ENCODE measurements around the gene ANO10.
"Not testable (repeated sequence)": the region's sequence is repeated elsewhere in the genome, so short reads cannot be mapped to it uniquely, and the experiment has no call there.

The ANO10 gene

DNA sequence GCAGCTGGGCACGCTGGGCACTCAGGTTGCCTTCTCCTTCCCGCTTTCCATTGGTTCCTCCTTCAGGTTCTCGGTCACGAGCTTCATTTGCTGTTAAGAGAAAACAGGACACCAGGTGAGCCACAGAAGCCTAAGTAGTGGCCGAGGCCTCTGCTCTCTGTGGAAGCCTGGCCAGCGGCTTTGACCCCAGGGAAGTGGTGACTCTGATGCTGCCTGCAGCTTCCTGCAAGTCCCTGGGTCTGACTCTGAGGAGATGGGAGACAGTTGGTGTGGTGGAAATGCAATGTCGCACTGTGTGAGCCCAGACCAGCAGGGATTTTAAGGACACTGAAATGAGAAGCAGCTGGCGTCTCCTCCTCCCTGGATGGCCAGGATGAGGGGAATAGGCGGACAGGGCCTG lies 254.9 kb downstream of the ANO10 start:
- no peak for DNase-seq

DNA sequence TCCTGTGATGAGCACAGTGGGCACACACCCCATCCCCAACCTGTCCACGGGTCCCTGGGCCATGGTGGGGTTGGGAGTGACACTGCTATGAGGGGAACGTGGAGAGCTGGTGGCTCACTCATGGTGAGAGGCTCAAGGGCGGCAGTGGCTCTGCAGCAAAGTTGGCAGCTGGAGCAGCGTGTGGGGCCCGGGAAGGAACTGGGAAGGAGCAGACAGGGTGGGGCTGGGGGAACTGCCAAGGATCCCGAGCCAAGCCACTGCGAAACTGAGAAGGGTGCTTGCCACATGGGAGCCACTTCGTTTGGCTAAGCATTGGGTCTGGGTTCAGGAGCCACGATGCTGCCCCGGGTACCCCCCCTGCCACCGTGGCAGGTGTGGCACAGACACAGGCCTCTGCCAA lies 255.3 kb downstream of the ANO10 start:
- no peak for DNase-seq

DNA sequence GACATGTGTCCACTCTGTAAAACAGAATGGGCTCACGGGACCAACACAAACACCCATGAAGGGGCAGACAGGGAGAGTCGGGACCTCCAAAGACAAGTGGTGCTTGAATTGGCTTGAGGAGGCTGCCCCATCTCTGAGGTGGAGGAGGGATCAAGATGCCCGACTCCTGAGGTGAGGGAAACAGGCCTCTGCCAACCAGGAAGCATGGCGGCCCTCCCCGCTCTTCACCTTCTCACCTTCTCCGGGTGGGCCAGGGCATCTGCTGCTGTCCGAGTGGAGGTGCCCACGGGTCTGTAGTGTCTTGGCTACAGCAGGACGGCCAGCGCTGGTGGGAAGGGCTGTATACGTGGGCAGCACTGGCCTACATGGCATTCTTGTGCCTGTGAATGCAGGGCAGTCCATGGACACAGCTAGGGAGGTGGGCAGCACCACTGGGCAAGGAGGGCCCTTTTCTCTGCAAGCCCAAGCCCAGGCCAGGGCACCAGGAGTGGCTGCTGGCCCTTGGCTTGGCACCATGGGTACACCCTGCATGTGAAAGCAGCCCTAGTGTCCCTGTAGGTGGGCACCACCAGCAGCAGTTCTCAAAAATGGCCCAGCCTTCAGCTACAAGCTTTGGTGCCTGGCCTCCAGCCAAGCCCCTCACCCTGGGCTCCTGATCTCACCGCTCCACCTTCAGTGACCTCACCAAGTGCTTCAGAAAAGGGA lies 256.1 kb downstream of the ANO10 start:
- DNase-seq, result no peak

DNA sequence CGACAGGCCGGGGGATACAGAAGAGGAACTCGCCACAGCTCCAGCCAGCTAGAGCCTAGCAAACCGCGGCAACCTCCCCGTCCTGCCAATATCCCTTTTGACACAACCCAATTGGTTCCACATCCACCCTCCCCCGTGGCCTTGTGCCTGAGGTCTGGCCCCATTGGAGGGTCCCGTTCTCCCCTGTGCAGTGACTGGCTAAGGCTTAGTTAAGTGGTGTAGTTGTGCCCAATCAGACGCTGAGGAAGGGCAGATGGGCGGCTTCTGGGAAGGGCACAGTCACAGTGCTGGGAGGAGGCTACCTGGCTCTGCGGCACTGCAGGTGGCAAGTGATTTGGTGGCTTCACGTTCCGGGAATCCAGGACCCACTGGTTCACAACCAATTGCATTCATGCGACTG lies 256.9 kb downstream of the ANO10 start:
- no peak for DNase-seq

DNA sequence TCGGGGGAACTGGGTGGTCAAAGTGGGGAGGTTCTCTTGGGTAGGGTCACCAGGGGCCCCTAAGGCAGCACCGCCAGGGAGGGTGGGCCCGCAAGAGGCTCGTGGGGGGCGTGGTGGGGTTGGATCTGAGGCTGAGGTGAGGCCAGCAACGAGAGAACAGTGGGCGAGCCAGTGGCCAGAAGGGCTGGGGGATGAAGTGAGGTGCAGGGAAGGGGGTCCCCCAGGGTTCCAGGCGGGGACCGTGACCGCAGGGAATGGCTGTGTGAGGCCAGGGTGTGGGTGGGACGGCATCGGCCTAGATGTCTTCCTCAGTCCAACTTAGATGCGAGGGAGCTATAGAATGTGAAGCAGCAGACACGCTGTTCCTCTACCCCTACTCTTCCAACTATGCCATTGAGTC lies 257.3 kb downstream of the ANO10 start:
- no peak for DNase-seq

DNA sequence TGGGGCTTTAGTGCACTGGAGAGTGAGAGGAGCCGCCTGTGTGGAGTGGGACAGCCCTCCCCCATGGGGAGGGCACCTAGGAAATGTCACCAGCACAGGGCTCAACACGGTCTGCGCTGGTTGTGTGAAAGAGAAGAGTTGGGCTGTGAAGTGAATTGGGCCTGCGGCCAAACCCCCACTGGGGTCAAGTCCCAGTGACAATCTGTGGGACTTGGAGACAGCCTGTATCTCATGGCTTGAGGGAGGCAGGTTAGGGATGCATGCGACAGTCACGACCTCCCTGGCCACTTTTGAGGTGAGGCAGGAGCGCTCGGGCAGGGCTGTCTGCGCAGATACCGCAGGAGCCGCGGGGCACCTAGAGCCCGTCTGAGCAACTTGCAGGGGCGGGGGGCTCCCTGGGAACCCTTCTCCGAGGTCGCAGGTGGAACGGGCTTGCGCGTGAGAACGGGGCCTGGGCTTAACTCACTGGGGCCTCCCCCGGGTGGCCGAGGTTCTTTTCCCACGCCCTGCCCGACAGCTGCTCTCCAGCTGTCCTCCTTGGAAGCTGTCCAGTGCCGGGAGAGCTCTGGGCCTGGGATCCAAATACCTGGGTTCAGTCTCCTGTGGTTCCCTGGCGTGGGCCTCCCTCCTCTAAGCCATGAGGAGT lies 258.1 kb downstream of the ANO10 start:
- DNase-seq, result peak; percentile 69

DNA sequence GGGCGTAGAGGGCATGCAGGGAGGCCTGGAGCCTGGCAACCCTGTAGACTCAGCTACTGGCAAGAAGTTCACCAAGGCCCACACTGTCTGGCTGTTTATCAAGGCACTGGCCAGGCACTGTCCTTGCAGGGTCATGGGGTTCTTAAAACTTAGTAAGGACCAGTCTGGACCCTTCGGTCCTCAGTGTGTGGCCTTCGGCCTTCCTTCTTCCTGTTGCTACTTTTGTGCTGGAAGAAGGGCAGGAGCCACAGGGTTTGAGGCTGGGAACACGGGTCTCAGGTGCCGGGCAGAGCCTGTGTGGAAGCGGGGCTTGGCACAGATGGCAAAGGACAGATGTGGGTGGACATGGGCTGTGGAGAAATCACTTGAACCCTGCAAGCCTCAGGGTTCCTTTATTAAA lies 258.9 kb downstream of the ANO10 start:
- no peak for DNase-seq

DNA sequence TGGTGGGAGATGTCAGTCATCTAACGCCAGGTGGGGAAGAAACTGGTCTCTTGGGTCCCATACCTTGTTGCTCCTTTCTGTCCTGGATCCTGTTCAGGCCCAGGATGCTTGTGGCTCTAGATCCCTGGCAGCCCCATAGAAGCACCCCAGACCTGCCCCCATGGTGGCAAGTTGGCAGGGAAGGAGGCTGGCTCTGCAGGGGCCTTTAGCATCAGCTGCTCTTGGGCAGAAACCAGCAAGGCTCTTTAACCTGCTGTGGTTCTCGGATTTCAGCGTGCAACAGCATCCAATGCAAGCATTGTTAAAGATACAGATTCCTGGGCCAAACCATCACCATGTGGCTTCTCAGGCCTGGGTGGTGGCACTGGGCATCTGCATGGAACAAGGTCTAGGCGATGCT lies 259.6 kb downstream of the ANO10 start:
- DNase-seq, result no peak

DNA sequence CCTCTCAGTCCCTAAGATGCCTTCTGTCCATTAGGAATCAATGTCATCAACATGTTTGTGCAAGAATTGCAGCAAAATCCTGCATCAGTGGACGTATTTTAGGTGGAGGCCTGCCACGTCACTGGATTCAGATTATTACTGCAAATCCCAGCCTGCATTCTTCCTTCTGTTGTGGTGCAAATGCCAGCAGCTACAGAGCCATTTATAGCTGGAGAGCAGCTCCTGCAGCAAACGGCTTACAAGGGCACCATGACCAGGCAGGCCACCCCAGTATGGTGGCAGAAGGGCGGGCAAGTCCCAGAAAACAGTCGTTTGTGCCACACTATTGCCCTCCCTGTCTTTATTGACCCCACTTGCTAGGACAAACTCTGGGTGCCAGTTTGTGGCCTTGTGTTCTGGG lies 260.7 kb downstream of the ANO10 start:
- DNase-seq, result no peak

DNA sequence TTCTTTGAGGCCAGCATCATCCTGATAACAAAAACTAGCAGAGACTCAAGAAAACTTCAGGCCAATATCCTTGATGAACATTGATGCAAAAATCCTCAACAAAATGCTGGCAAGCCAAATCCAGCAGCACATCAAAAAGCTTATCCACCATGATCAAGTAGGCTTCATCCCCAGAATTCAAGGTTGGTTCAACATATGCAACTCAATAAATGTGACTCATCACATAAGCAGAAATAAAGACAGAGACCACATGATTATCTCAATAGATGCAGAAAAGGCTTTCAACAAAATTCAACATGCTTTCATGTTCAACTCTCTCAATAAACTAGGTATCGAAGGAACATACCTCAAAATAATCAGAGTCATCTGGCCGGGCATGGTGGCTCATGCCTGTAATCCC lies 265.8 kb downstream of the ANO10 start:
- DNase-seq, result not testable (repeated sequence)

DNA sequence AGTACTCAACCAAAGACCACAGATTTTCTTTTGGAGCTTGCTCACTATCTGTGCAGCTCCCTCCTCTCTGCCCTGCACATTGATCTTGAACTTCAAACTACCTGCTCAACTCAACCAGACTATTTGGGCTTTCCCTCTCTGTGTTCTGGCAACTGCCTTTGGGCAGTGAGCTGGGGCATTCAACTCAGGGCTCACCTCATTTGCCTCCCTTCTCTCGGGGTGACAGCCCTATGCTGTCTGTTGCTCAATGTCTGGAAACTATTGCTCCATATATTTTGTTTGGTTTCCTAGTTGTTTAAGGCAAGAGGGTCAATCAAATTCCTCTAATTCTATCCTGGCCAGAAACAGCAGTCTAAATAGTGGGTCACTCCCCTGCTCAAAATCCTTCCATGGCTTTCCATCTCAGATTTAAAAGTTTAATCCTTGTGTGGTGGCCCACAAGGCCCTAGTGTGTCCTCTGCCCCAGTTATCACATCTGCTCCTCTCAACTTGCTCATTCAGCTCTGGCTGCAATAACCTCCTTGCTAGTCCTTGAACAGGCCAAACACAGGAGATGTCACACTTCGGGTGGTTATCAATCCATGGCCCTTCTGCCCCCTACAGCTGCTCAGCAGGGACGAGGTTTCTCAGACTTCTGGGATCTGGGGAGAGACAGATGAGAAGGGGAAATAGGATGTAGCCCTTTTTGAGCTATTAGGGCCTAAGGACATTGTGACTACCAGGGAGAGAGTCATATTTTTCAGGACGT lies 267.7 kb downstream of the ANO10 start:
- DNase-seq, result no peak

DNA sequence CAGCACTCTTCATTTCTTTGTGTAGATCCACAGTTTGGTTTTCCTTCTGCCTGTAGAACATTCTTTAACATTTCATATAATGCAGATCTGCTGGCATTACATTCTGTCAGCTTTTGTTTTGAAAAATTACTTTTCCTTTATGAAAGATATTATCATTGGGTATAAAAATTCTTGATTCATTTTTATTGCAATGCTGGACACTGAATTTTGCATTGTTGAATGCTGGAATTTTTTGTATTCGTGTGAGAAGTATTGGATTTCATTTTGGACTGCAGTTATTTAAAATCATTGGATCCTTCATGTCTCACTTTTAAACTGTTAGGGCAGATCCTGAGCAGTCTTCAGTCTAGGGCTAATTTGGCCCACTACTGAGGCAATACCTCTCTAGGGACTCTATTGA lies 268.4 kb downstream of the ANO10 start:
- DNase-seq, result no peak

DNA sequence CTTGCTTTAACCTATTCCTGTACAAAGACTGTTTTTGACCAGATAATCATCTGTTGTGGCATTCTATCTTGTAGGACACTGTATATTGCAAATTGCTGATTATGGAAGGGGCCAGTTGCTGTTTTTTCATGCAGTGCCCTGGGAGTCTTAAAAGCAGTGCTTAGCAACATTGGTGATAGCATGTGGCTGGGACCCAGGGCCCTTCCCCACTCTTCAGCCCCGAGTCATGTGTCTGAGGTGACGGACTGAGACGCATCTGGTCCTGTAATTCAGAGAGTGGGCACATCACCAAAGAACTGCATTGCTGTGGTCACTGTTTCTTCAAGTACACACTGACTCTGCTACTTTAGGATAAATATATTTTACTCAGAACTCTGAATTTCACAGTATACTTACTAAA lies 272.1 kb downstream of the ANO10 start:
- no peak for DNase-seq

DNA sequence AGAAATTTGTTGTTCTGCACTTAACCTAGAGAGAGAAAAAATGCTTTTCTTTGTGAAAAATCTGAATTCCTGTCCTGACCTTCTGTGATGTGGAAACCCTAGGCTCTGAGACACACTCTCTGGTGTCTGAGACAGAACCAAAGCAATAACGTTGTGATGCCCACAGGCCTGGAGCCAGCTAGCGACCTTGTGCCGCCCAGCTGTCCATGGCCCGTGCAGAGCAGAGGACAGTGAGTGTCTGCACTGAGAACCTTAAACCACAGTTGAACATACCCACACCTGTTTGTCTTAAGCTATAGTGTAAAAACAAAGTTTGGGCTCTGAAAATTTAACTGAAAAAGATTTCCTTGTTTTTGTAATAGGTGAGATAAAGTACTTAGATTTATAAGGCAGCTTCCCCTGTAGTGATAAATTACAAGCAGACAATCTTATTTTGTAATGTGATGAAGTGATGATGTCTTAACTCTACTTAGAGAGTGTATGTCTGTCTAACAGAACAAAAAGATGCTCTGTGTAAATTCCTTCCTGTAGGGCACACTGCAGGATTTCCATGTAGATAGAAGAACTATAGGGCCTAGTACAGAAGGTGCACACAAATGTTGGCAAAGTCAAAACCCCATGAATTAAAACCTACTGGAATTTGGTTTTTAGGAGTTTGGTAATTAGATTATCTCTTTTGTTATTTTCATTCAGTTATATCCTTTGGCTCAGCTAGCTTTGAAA lies 272.8 kb downstream of the ANO10 start:
- DNase-seq, result no peak

DNA sequence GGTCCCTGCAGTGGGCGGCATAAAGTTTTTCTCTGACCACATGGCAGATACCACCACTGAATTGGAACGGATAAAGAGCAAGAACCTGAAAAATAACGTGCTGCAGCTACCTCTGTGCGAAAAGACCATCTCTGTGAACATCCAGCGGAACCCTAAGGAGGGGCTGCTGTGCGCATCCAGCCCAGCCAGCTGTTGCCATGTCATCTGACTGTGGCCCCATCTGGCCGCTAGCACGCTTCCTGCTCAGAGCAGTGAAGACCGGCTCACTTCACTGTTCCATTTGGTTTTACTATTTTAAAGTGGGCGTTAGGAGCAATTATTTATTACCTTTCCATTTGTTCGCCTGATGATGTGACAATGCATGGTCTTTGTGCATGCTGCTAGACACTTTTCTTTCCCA lies 273.5 kb downstream of the ANO10 start:
- DNase-seq, result no peak

DNA sequence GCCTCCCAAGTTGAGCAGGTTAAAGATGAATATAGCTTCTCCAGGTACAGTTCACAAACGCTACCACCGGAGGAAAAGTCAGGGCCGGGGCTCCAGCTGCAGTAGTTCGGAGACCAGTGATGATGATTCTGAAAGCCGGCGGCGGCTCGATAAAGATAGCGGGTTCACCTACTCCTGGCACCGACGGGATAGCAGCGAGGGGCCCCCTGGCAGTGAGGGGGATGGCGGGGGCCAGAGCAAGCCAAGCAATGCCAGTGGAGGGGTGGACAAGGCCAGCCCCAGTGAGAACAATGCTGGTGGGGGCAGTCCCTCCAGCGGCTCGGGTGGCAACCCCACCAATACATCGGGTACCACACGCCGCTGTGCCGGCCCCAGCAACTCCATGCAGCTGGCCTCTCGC lies 274.0 kb downstream of the ANO10 start:
- no peak for DNase-seq

DNA sequence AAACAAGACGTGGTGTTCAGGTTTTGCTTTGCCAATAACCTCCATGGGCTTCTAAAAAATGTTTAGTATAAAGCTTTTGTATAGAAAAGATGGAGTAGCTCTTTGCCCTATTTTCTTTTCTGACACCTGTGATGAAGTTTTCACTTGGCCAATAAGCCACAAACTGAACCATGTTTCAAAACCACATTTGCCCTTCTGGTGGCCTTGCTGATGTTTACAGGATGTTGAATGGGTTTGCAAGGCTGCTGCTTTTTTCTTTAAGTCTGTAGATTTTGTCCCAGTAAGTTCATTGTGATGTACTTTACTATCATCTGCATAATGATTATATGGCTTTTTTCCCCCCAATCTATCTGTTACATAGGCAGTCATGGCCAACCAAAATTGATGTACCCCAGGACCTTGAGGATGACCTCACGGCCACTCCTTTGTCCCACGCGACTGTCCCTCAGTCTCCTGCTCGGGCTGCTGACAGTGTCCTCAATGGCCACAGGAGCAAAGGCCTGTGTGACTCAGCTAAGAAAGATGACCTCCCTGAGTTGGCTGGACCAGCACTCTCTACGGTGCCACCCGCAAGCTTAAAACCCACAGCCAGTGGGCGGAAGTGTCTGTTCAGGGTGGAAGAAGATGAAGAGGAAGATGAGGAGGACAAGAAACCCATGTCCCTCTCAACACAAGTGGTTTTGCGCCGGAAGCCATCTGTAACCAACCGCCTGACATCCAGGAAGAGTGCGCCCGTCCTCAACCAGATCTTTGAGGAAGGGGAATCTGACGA lies 274.6 kb downstream of the ANO10 start:
- no peak for DNase-seq

DNA sequence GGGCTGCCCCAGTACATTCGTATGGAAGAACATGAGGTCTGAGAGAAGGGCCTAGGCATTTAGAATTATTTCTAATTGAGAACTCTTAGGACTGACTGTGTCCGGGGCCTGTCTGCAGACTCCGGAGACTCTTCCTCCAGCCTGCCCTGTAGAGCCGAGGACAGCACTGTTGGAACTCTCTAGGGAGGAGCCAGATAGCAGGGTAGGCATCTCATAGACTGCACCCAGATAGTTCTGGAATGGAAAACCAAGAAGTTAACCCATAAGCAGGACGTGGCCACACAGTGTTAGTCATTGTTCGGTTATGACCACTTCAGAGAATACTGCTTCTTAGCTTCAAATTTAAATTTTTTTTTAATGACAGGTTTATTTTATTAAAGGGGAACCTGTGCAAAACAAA lies 275.9 kb downstream of the ANO10 start:
- DNase-seq, result no peak

DNA sequence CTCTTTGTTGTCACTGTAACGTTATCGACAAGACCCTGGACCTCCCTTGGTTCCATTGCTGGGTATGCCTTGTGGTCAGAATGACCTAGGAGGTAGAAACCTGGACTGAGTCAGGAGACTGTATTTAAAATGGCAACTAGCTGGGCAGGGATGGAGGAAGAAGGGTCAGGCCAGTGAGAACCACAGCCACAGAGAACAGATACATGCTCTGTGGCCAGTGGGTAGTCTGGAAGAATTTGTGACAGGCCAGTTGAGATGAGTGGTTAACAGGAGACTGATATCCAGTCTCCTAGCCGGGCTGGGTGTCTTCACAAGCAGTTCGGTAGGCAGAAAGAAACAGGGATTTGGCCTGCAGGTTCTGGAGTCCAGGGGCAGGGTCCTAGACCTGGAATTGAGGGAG lies 276.6 kb downstream of the ANO10 start:
- no peak for DNase-seq

DNA sequence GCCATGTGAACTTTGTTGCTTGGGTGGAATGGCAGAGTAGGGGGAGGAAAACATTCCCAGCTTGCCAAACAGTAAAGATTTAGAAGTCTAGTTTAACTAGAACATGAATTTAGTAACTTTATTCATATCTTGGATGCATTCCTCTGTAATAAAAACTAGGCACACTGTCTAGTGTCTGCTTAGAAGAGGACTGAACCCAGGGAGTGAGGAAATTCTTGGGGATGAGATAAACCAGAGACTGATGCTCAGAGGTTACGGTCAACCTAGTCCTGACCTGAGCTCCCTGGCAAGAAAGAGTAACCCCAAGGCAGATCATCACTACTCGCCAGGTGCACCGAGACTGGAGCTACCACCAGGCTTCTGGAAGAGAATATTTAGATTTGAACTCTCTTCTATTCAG lies 277.3 kb downstream of the ANO10 start:
- no peak for DNase-seq

DNA sequence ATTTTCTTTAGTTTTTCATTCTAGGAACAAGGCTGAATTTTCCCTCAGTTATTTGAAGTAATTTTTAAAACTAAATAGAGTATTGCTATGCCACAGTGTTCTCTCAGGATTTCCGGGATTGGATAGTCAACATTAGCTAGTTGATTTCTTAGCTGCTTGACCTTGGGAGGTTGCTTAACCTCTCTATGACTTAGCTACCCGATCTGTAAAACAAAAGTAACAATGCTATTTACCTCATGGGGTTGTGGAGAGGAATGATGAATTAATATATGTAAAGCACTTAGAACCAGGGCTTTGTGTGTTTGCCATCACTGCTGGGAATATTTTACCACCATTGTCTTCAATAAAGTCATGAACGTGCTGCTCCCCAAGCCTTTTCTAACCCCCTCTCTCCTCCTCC lies 278.0 kb downstream of the ANO10 start:
- no peak for DNase-seq

DNA sequence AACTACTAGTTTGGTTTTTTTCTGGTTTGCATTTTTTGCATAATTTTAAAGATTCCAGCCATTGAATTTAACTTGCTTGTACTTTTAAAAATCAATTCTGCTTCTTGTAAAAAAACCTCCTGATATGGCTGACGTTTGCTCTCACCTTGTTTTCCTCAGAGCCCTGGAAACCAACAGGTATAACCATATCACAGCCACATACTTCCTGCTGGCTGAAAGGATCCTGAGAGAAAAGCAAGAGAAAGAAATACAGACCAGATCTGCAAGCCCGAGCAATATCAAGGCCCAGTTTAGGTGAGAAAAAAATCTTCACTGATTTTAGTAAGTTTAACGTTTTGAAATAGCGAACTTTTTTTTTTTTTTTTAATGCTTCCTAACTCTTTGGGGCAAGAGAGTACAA lies 278.6 kb downstream of the ANO10 start:
- DNase-seq, result no peak

DNA sequence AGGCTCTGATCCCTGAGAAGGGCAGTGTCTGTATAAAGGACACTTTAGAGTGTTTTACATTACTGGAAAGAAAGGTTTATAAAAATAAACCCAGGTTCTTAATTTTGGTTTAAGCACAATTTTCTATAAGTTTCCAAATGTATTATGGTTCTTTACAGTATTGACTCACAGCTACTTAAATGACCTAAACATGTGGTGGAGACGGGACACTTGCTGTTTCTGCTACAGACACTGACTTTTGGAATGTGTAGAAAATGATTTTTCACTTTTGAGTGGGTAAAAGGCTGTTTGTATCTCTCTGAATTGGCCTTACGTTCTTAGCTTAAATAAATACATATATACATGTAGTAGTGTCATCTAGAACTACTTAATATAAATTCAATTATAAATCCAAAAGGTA lies 280.0 kb downstream of the ANO10 start:
- no peak for DNase-seq
